Activated CD8-positive, alpha-beta T cell treated with anti-CD3 and anti-CD28 coated beads for 36 hours (primary cell): Measurements from ENCODE around the gene HYOU1. TPM values are rescaled to one million over a fixed set of nuclear protein-coding genes. Genes with fewer than 3 reads are reported as not detected.

Experiments
- ATAC-seq: fragments of 200-7000 bp; cut with Tn5 transposase; one replicate; pipeline ENCODE4 v1.10.0; 2021; ENCODE audit warnings: mild to moderate bottlenecking, moderate library complexity
- CTCF ChIA-PET: fragments of 350-600 bp; sonication (Branson Sonifier 250); formaldehyde crosslinking; loops from one replicate; lab custom pipeline; 2021; ENCODE audit warnings: antibody characterized with exemption; lab: Charles Lee
- POLR2A ChIA-PET: fragments of 350-600 bp; sonication (Branson Sonifier 250); formaldehyde crosslinking; loops from one replicate; lab custom pipeline; 2021; ENCODE audit warnings: antibody characterized with exemption; lab: Charles Lee
- DNase-seq: peaks from one replicate; pipeline ENCODE4 v3.0.0-alpha.2; 2020
- H3K27ac Mint-ChIP-seq: one replicate; pipeline ENCODE4 v1.8.0; 2021; ENCODE audit warnings: mild to moderate bottlenecking, mixed read lengths
- H3K27me3 Mint-ChIP-seq: one replicate; pipeline ENCODE4 v1.8.0; 2021; ENCODE audit warnings: mixed read lengths
- H3K36me3 Mint-ChIP-seq: one replicate; pipeline ENCODE4 v1.8.0; 2021; ENCODE audit warnings: low read depth, mixed read lengths
- H3K4me1 Mint-ChIP-seq: one replicate; pipeline ENCODE4 v1.8.0; 2021; ENCODE audit warnings: low read depth, mixed read lengths
- H3K4me3 Mint-ChIP-seq: one replicate; pipeline ENCODE4 v1.8.0; 2021; ENCODE audit warnings: mild to moderate bottlenecking, moderate library complexity, mixed read lengths
- H3K9me3 Mint-ChIP-seq: one replicate; pipeline ENCODE4 v1.8.0; 2021; ENCODE audit warnings: mixed read lengths
- CTCF ChIP-seq: fragments of 200-600 bp; IDR thresholded peaks from one replicate; pipeline ENCODE4 v1.8.0; 2022; ENCODE audit warnings: antibody characterized with exemption, mild to moderate bottlenecking
- intact Hi-C: fragments of 100-400 bp; cut with micrococcal nuclease; formaldehyde crosslinking; loops from one replicate; pipeline ENCODE4 v1.10.0; 2022
- total RNA-seq, 2 experiments: library from RNA; stranded (reverse); gene quantifications; one replicate each; pipeline ENCODE4 v1.2.3, GENCODE V29; 2021

The HYOU1 gene
- total RNA-seq, 2 experiments from 2014 or later, result 92.4 to 101 TPM

DNA sequence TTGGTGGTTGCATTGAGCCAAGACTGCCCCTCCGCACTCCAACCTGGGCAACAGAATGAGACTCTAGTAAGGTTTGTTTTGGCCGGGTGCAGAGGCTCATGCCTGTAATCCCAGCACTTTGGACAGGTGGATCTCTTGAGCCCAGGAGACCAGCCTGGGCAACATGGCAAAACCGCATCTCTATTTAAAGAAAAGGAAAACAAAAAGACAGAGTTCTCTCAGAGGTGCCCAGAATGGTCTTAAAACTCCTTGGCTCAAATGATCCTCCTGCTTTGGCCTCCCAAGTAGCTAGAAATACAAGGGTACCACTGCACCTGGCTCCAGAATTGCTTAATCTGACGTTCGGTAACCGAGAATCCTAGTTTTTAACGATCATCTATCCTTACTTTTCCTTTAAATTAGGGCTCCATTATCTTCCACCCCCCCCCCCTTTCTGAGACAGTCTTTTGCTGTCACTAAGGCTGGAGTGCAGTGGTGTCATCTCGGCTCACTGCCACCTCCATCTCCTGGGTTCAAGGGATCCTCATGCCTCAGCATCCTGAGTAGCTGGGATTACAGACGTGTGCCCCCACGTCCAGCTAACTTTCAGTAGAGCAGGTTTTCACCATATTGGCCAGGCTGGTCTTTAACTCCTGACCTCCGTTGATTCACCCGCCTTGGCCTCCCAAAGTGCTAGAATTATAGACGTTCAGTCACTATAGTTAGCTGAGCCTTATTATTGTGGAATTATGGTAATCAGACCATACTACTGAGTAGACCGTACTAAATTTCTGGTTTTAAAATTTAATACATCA is 40.6 kb downstream of the HYOU1 start:
- Mint-ChIP-seq H3K27ac (peak overlapping the region; percentile 99), H3K36me3 (peaks cover 74% of the 10 kb centered on the region)
- POLR2A ChIA-PET, result interaction anchor here (0.7 to 8.6 kb wide), 14 partner anchors 12 to 573 kb away, joined by 3 to 106 read pairs (median 6); partner anchors contain the start of genes C2CD2L, CENATAC, HYOU1 and SLC37A4

GRCh38 chr11:119015054-119015611 is 41.9 kb downstream of the HYOU1 start:
- Mint-ChIP-seq H3K9me3 (peaks cover 1% of the 10 kb centered on the region), H3K4me3 (peak overlapping the region; percentile 10), H3K4me1 (peaks cover 37% of the 10 kb centered on the region), H3K36me3 (peaks cover 65% of the 10 kb centered on the region), H3K27me3 (no peaks in the 10 kb centered on the region), H3K27ac (peak overlapping the region; percentile 99)
- no peak for DNase-seq
- TF ChIP-seq CTCF, result no peak
- ChIA-PET CTCF (interaction anchor here (1.4 to 5.0 kb wide), 3 partner anchors 12 to 85 kb away, joined by 5 to 20 read pairs (median 5); partner anchors contain the start of gene SLC37A4), POLR2A (interaction anchor here (0.8 to 8.6 kb wide), 13 partner anchors 9 to 102 kb away, joined by 3 to 106 read pairs (median 5); partner anchors contain the start of genes C2CD2L, CENATAC, HYOU1 and SLC37A4)
- intact Hi-C loops, result no loop called here
- no peak for ATAC-seq

More for the DNA sequence above, 40.6 kb downstream of the HYOU1 start:
- Mint-ChIP-seq H3K27me3 (no peaks in the 10 kb centered on the region), H3K4me3 (peak overlapping the region; percentile 99), H3K9me3 (peaks cover 1% of the 10 kb centered on the region), H3K4me1 (peaks cover 46% of the 10 kb centered on the region)
- TF ChIP-seq CTCF, result no peak
- ATAC-seq (no peak), DNase-seq (no peak)
- CTCF ChIA-PET, result interaction anchor here (1.3 to 5.0 kb wide), 4 partner anchors 14 to 86 kb away, joined by 3 to 20 read pairs (median 5); partner anchors contain the start of gene SLC37A4
- intact Hi-C loops, result no loop called here

DNA sequence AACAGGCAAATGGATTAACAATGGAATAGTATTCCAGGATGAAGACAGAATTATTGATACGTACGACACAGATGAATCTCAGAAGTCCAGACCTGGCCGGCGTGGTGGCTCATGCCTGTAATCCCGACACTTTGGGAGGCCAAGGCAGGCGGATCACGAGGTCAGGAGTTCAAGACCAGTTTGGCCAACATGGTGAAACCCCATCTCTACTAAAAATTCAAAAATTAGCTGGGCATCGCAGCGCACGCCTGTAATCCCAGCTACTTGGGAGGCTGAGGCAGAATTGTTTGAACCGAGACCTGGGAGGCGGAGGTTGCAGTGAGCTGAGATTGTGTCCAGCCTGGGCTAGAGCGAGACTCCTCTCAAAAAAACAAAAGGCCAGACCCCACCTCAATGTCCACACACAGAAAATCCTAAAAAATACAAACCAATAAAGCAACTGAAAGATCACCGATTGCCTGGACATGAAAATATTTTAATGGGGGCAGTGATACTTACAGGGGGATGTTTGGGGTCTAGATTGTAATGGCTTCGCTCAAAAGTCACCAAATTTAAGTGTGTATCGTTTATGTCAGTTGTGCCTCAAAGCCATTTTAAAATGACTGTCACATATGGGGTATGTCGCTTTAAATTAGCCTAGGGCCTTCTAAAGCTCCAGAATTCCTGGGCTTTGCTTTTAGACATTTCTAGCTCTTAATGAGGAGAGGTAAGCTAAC is 42.6 kb downstream of the HYOU1 start:
- POLR2A ChIA-PET, result interaction anchor here (0.6 to 8.6 kb wide), 8 partner anchors 12 to 107 kb away, joined by 3 to 106 read pairs (median 8); partner anchors contain the start of genes CENATAC, HINFP and SLC37A4
- Mint-ChIP-seq H3K9me3 (peaks cover 1% of the 10 kb centered on the region), H3K27ac (peak overlapping the region; percentile 61), H3K4me1 (peaks cover 31% of the 10 kb centered on the region), H3K36me3 (peaks cover 58% of the 10 kb centered on the region), H3K27me3 (no peaks in the 10 kb centered on the region), H3K4me3 (no peak overlapping the region)
- intact Hi-C loops, result no loop called here
- DNase-seq (no peak), ATAC-seq (no peak)
- no peak for TF ChIP-seq CTCF
- CTCF ChIA-PET, result interaction anchor here (5.0 kb wide), 1 partner anchor 16 kb away, joined by 20 read pairs; the partner anchor contains the start of gene SLC37A4

- Mint-ChIP-seq H3K27ac (peak overlapping the region; percentile 72), H3K36me3 (peaks cover 57% of the 10 kb centered on the region), H3K27me3 (no peaks in the 10 kb centered on the region), H3K9me3 (peaks cover 1% of the 10 kb centered on the region), H3K4me3 (no peak overlapping the region), H3K4me1 (peaks cover 31% of the 10 kb centered on the region)
- no peak for TF ChIP-seq CTCF
- intact Hi-C loops, result no loop called here
- ChIA-PET CTCF (interaction anchor here (0.8 to 0.9 kb wide), 2 partner anchors 83 to 100 kb away, joined by 3 read pairs; no protein-coding TSS in a partner anchor), POLR2A (interaction anchor here (0.8 to 8.6 kb wide), 5 partner anchors 10 to 320 kb away, joined by 3 to 106 read pairs (median 4); partner anchors contain the start of genes CENATAC and SLC37A4)
- ATAC-seq (no peak), DNase-seq (no peak)
Observed at GRCh38 chr11:119012629-119013170, 44.3 kb downstream of the HYOU1 start.
